IPS DF 4.7 (cell line): ENCODE results near the gene IP6K1.
"Not testable (repeated sequence)": the region's sequence is repeated elsewhere in the genome, so short reads cannot be mapped to it uniquely, and the experiment has no call there.

Experiments
- DNase-seq: peaks from one replicate; pipeline ENCODE4 v3.0.0-alpha.2; 2013; ENCODE audit warnings: low spot score; ENCODE audit errors: extremely low read depth

The IP6K1 gene

GRCh38 chr3:49712166-49712565 is 74.2 kb downstream of the IP6K1 start:
- DNase-seq = no peak

- no peak for DNase-seq
Measured at GRCh38 chr3:49711489-49711888, 74.9 kb downstream of the IP6K1 start.

- DNase-seq = no peak
Measured at GRCh38 chr3:49709852-49710251, 76.5 kb downstream of the IP6K1 start.

GRCh38 chr3:49707113-49707480 is 79.2 kb downstream of the IP6K1 start:
- DNase-seq = no peak

- DNase-seq = no peak
Measured at GRCh38 chr3:49706456-49707112, 79.8 kb downstream of the IP6K1 start.

- DNase-seq = no peak
Measured at GRCh38 chr3:49705390-49705960, 80.9 kb downstream of the IP6K1 start.

GRCh38 chr3:49704629-49705028 is 81.7 kb downstream of the IP6K1 start:
- no peak for DNase-seq

GRCh38 chr3:49703956-49704355 is 82.4 kb downstream of the IP6K1 start:
- DNase-seq = no peak

- no peak for DNase-seq
Measured at GRCh38 chr3:49703443-49703927, 82.9 kb downstream of the IP6K1 start.

- DNase-seq = no peak
Measured at GRCh38 chr3:49702672-49703071, 83.7 kb downstream of the IP6K1 start.

GRCh38 chr3:49701388-49702077 is 84.8 kb downstream of the IP6K1 start:
- DNase-seq = no peak

GRCh38 chr3:49700453-49701128 is 85.8 kb downstream of the IP6K1 start:
- no peak for DNase-seq

- DNase-seq = no peak
Measured at GRCh38 chr3:49700014-49700413, 86.3 kb downstream of the IP6K1 start.

- no peak for DNase-seq
Measured at GRCh38 chr3:49699281-49699979, 86.9 kb downstream of the IP6K1 start.

- DNase-seq = not testable (repeated sequence)
Measured at GRCh38 chr3:49695350-49696015, 90.9 kb downstream of the IP6K1 start.

GRCh38 chr3:49694409-49695070 is 91.8 kb downstream of the IP6K1 start:
- DNase-seq = not testable (repeated sequence)

GRCh38 chr3:49691481-49691880 is 94.9 kb downstream of the IP6K1 start:
- DNase-seq = not testable (repeated sequence)

GRCh38 chr3:49690856-49691255 is 95.5 kb downstream of the IP6K1 start:
- not testable (repeated sequence) for DNase-seq

- not testable (repeated sequence) for DNase-seq
Measured at GRCh38 chr3:49689908-49690624, 96.3 kb downstream of the IP6K1 start.
